Femur (tissue), 1 donor: ENCODE measurements around the gene NEURL4.

Experiments
- DNase-seq: peaks from one replicate; pipeline ENCODE4 v3.0.0-alpha.2; 2017

NEURL4 gene

DNA sequence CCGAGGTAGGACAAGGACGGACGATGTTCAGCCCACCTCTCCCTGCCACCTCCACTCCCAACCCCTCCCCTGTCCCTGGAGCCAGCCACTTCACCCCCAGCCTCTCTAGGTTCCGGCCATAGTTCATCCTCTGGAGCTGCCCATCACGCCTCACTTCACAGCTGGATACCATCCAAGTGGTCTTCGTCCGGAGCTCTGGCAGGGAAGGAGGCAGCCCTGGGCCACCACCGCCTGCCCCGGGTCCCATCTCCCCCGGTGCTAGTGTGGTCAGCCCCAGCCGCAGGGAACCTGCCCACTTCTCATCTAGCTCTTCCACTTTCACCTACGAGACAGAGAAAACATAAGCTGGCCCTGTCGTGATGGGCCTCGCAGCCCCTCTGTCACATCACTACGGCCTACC is 7.7 kb downstream of the NEURL4 start:
- DNase-seq = no peak

DNA sequence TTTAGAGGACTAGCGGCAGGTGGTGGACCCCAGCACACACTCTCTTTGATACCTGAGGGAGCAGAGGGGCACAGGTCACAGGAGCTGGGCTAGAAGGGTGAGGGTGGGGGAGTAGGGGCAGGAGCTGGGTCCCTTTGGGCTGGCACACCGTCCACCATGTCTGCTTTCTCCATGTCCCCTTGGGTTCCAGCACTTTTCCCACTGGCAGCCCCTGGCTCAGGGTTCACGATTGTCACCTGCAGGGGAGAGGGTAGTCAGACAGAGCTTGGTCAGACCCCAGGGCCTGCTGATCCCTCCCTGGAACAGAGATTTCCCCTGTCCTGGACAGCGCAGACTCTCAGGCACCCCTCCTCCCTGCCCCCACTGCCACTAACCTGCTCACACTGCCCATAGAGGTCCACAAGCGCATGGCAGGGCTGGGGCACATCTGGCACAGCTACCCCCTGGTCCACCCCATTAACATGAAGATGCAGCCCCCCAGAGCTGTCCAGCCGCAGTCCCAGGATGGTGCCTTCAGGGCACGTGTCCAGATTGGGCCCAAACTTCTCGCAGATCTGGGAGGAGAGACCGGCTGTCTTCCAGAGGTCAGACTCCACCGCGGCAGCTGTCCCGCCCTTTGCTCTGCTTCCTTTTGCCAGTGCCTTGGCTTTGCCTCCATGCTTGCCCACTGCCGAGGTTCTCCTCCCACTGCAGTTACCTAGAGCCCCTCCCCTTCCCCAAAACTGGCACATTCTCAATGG is 10.8 kb downstream of the NEURL4 start:
- DNase-seq = peak; percentile 19

DNA sequence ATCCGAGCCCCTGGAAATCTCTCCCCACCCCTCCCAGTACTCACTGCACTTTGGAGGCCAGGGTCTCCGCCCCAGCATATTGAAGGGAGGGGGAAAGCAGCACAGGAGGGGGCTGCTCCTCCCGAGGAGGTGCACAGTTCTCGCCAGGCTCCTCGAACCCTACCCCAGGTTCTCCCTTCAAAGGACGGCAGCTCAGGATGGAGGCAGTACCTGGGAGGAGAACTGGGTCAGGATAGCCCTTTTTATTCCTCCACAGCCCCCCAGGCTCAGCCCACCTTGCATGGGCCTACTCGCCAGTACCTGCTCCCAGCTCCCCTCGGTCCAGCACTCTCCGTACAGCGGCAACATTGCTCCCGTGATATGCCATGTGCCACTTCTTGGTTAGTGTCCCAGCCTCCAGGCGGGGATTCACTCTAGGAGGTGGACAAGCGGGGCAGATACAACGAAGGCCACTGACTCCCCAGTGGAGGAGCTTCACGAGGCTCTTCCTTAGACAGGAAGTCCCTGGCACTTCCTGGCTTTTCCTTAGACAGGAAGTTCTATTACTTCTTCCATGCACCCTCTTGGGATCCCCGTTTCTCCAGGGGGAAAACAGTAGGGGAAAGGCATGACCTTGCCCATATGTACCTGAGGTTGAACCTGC is 11.9 kb downstream of the NEURL4 start:
- no peak for DNase-seq

DNA sequence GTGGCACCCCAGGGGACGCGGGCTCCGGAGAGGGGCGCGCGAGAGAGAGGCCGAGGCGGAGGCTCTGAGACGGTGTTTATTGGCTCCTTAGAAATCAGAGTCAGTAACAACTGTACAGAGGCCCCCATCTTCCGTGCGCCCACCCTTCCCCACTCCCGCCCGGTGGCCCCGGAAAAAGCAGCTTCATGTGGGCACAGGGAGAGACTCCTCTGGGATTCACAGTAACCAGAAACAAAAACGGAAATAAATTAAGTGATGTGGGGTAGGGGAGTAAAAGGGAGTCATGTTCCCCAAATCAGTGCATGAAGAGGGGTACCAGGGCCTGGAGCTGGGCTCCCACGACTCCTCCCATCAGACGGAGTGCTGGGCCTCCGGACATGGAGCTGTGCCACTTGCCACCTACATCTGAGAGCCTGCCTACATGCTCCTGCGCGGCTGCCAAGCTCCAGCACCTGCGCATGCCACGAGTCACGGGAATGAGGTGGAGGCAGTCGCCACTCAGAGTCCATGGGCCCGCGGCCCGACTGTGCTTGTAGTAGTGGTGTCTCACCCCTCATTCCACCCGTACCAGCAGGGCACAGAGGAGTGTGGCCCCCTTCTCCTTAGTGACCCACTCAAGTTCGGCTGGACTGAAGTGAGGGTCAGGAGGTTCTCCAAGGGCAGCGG is 13.4 kb downstream of the NEURL4 start:
- DNase-seq = peak; percentile 36

DNA sequence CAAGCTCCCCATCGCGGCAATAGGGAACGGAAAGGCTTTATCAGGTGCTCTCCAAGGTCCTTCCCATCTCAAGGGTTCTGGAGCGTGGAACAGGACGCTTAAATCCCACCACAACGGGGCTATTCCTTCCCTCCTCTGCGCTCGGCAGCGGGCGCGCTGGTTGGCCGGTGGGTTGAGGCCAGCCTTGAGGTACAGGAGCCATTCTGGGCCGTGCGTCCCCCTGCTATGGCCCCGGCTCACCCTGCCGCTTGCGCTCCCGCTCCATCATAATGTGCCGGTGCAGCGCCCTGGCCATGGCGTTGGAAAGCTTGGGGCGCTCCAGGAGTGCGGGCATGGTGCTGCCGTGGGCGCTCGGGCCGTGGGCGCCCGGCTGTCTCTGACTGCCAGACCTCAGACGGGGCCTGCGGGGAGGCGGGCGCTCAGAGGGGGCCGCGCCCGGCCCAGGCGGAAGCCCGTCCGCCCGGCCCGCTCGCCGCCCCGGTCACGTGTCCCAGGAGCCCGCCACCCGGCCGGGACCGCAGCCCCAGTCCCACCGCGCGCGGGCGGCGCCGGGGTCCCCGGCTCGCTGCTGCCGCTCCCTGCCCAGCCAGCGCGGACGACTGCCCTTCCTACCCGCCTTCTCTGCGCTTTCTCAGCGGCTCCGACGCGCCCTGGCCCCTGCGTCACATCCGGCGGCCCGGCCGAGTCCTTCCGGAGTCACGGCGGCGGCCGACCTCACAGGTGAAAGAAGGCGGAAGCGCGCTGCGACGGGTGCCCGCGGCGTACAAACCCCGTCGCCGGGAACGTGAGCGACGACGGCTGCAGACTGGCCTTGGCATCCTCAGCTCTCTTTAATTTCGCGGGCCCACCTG is 14.2 kb downstream of the NEURL4 start, which contains the start of gene GPS2:
Gene GPS2, minus strand, starts transcription at position 642 of the 851 bp plus-strand sequence. Its CDS starts 308 bp downstream, at position 334.
- DNase-seq = peak; percentile 95

DNA sequence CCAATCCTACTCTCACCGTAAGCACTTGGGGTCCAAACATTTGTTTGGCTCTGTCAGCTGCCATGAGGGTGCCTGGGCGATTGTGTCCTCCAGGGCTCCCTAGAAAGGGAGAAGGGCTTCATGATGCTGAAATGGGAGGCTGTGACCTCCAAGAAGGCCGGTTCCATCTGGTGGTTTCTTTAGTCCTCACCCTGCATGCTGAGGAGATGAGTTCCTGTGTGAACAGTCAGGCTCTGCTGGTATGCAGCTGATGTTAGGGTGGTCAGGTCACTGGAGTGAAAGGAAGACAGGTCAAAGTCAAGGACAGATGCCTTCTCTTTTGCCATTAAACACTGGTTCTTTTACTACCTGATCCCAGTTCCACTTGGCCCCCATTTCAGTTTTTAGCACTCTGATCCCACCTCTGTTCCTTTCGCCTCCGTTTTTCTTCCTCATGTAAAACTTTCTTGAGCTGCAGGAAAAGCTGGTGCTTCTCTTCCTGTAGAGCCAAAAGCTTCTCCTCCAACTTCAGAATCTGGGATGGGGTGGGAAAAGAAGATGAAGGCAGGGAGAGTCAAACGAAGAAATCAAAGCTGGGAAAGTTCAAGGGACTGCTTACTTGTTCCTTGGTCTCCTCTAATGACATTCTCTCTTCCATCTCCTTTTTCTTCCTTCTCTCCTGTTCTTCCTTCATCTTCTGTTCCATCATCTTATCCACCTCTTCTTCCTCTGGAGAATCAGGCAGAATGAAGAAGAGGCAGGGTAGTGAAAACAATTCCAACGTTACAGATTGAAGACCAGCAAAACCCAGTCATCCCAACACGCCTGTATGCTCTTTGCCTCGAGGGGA is 15.0 kb downstream of the NEURL4 start:
- DNase-seq = no peak

DNA sequence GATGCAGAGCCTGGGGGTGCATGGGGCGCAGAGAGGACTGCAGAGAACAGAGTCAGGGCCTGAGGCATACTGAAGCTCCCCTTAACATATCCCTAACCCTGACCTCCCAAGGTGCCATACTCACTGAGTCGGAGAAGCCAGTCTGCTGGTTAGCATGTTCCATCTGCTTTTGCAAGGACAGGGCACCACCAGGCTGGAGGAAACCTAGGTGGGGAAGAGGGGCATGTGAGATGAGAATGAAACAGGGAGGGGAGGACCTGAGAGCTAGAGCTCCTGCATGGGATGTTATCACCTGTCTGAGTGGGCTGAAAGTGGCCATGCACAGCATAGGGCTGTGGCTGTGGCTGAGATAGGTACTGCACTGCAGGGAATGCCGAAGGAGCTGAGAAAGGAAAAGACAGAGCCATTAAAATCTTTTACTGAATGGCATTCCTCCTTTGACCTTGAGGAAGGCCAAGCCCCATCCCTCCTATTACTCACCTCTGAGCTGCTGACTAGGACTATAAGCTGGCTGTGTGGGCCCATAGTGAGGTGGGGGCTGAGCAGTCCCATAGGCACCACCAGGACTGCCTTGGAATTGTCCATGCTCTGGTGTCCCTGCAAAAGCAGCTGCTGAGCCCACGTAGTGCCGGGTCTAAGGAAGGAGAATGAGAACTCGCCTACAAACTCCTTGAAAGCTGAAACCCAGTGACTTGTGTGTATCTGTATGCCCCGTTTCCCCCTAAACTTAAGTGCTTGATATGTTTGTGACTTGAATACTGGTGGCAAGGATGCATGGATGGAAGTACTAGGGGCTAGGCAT is 15.8 kb downstream of the NEURL4 start:
- DNase-seq = no peak

DNA sequence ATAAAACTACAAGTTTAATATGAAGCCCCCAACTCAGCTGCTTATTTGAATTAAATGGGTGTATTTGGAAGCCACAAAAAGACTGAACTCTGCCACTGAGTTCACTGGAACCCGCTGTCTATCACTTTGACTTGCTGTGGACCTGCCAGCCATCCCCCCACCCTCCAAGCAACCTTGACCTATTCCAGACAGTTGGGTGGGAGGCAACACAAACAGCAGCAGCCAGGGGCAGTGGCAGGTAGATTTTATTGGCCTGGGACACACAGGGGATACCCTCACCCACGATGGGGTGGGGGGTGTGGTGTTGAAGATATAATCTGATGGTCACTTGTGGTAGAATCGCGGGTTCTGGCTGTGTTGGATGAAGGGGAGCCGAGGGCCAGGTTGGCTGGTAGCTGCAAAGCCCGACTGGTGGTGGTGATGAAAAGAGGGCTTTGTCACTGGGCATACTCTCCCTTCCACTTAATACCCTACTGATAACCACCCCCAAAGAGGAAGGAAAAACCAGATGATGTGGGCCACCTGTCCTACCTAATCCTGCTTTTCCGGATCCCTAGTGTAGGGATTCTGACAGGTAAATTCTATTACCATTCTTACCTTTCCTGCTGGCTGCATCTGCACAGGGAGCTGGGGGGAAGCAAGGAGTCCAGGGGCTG is 16.6 kb downstream of the NEURL4 start:
- no peak for DNase-seq

DNA sequence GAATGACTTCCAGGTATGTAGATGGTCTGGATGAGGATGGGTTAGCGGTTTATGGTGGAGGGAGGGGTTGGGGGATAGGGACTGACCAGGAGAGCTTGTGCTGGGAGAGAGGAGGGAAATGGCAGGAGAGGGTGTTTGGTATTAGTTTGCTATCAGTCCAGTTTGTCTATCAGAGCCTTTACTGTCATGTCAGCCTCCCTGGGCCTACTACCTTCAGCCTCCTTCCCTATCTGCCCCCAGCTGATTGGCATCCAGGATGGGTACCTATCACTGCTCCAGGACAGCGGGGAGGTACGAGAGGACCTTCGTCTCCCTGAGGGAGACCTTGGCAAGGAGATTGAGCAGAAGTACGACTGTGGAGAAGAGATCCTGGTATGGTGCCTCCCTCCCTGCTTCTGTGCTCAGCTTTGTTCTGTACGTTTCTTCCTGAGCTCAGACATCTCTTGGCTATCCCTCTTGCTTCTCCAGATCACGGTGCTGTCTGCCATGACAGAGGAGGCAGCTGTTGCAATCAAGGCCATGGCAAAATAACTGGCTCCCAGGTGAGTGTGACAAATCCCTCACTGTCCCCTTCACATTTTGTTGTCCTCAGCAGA is 17.9 kb downstream of the NEURL4 start:
- DNase-seq = no peak

DNA sequence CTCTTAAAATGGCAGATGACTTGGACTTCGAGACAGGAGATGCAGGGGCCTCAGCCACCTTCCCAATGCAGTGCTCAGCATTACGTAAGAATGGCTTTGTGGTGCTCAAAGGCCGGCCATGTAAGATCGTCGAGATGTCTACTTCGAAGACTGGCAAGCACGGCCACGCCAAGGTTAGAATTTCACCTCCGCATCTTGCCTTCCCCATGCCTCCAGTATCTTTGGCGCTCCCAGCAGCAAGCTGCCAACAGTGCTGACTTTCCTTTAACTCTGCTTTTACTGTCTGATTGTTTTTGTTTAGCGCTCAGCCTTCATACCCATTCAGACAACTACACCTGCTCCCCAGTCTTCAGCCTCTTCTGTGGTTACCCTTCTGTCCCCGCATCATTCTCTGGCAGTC is 19.5 kb downstream of the NEURL4 start:
- no peak for DNase-seq

DNA sequence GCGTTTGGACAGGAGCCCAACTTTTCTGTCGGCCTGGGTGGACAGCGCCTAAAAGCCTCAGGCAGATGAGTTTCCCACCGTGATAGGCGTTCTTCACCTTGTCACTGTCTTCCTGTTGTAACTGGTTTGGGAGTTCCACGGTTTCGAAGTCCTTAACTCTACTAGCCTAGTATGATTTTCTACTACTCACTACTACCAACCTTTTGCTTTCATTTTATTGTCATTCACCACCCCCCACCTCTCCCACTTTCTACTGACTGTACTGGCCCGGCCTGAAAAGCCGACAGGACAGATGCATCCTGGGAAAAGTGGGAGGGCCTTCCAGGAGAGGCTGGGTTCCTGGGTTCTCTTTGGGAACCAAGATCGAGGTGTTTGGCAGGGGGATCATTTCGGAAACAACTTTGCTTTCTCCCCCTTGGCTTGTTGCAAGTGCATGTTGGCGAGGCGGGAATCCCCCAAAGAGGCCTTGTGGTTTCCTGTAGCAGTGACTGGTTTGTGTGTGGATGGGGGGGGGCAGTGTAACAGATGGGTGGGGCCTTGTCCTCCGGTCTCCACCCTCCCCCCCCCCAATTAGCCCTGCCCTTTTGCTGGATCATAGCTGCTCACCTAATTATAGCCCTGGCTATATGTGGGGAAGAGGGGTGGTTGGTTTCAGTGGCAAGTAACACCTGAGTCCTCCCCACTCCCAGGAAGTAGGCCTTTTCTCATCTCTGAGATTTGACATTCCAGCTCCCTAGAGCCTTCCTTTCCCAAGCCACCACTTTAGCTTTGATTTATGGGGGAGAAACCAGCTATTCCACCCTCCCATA is 20.3 kb downstream of the NEURL4 start:
- peak; percentile 87 for DNase-seq

DNA sequence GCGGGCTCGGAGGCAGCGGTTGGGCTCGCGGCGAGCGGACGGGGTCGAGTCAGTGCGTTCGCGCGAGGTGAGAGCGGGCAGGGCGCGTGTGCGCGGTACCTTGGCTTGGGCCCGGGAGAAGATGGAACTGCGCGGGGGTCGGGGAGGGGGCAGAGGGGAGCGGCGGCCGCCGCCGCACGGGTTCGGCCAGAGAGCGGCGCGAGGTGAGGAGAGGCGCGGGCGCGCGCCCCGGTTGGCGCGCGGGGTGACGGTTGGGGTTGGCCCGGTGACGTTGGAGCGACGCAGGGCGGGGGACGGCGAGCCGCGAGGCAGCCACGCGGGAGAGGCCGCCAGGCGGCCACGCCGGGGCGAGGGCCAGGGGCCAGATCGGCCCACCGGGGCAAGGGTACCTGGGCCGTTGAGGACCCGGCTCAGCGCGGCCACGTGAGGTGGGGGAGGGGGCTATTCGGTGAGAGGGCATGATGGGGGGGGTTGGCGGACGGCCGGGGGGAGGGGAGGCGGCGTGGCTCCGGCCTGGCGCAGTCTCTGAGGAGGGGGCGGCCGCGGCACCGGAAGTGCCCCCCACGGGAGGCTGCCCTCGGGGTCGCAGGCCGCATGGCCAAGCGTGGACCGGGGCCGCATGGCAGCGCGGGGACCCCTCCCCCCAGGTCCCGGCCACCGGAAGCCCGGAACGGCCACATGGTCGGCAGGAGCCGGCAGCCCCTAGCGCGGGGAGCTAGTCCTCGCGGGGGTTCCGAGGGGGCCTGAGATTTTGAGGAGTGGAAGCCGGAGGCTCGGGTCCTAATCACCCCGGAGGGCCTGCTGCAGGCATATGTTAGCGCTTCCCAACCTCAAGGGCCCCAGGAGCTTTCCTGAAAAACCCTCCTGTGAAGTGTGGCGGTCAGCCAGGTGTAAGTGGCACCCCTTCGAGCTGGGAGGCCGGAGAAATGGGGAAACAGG is 21.2 kb downstream of the NEURL4 start:
- DNase-seq = peak; percentile 58

DNA sequence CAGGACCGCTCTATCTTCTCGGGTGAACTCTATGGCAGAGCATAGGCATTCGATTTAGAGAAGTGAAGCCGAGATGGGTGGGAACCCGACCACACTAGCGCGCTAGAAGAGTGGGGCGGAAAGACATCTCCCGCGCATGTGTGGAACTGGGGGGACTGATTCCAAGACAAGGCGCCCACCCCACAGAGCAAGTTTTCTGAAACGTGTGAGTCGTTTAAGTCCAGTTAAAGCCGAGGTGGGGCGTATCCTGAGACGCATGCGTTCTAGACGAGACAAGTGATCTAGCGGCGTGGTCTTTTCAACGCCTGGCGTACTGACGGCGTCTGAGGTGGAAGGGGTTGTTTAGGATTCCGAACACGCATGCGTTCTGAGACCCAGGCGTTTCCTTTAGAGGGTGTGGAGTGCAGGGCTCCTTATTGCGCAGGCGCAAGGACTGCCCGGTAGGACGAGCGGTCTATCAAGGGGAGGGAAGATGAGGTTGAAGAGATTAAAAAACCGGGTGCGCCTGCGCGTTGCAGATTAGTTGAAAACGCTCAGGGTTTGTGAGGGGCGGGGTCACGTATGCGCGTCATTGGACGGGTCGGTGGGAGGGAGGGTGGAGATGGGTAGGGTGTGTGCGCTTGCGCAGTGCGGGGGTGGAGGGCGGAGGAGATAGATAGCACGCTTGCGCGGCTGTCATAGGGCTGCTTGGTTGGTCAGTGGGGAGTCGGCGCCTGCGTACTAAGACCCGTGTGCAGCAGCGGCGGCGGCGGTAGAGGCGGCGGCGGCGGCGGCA is 22.0 kb downstream of the NEURL4 start, which contains the start of gene EIF5A:
Gene EIF5A, plus strand, starts transcription at position 718 of the 775 bp plus-strand sequence. CDS start 2,008 bp downstream, outside the sequence.
- DNase-seq = peak; percentile 100

DNA sequence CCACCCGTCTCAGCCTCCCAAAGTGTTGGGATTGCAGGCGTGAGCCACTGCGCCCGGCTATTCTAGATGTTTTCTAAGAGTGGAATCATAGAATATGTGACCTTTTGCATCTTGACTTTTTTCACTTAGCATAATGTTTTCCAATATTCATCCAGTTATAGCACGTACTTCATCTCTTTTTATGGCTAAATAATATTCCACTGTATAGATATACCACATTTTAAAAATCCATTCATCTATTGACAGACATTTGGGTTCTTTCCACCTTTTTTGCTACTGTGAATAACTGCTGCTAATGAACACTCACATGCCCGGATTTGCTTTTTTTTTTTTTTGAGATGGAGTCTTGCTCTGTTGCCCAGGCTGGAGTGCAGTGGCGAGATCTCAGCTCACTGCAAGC is 25.0 kb downstream of the NEURL4 start:
- DNase-seq = no peak

DNA sequence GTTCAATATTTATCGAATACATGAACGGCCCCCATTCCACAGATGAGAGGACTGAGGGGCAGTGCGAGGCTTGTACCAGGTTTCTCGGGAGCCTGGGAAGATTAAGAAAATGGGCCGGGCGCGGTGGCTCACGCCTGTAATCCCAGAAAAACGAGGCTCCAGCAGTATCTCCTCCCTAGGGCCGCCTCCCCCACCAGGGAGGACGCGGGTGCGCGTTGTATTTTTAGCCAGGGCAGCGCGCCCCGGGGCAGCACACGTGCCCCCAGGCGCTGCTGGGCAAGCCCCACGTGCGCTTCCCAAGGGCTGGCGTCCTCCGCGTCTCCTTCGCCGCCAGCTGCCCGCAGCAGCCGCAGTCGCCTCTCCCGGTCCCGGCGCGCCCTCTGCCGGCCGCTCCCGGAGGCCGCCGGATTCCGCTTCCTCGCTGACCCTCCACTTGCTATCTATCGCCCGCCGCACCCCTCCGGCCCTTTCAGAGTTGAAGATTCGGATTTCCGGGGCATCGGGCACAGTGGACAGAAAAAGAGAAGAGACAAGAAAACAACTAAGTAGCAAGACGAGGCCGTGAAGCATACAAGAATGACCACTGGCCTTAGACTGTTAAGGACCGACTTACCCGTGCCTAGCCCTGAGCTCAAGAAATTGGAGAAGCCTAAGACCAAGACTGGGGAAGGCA is 32.8 kb downstream of the NEURL4 start:
- peak; percentile 88 for DNase-seq
